Spleen (tissue), 7 donors: ENCODE data around the gene PARK7.

Source experiments
- POLR2AphosphoS5 ChIP-seq, 3 donors: sonication (generic); formaldehyde crosslinking; IDR thresholded peaks; one replicate each; pipeline ENCODE4 v1.5.1; 2017; ENCODE audit warnings: antibody characterized with exemption in 3 of 3
- TF ChIP-seq, protein P1 (sequence below), 11 experiments: fragments of 200-600 bp in 7 of 11; fragments of 450-650 bp in 4 of 11; sonication (generic) in 4 of 11; IDR thresholded peaks in 8 of 11; conservative IDR thresholded peaks in 3 of 11; 1 replicate in 7 of 11; 2 replicates in 4 of 11; pipeline versions ENCODE4 v1.4.0 to v1.8.0; 2016 to 2021; ENCODE audit warnings: antibody characterized with exemption in 11 of 11, inconsistent platforms in 4 of 11, mild to moderate bottlenecking in 1 of 11
- donor health status: DM: no; HTN: no; CAD: no; lungs with moderate emphysema.
- donor health status: DM: no; HTN: no; CAD: no.
- donor health status: DM: no; HTN: no; CAD: no.

DNA sequence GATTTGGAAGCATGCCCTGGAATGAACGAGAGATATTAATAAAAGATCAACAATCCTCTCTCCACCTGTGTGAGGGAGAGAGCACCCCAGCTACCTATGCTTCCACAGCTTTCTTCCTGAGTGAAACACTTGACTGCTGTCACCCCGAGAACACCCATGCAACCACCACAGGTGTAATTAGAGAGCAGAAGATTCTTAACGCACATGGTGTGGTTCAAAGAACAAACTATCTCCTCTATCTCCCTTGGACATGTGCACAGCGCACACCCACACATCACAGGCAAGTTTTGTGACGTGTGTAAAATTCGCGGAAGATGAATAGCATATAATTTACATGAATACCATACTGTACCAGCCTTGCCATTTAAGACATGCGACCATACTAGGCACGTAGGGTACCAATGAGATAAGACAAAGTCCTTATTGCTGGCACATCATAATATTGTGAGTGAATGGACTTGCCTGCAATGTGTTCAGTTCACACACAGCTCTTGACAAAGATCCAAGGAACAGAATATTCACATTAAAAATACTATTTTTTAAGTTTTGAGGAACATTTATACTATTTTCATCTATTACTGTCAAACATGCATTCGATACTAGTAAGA, 53.0 kb downstream of the PARK7 start:
- TF ChIP-seq, protein P1, sequence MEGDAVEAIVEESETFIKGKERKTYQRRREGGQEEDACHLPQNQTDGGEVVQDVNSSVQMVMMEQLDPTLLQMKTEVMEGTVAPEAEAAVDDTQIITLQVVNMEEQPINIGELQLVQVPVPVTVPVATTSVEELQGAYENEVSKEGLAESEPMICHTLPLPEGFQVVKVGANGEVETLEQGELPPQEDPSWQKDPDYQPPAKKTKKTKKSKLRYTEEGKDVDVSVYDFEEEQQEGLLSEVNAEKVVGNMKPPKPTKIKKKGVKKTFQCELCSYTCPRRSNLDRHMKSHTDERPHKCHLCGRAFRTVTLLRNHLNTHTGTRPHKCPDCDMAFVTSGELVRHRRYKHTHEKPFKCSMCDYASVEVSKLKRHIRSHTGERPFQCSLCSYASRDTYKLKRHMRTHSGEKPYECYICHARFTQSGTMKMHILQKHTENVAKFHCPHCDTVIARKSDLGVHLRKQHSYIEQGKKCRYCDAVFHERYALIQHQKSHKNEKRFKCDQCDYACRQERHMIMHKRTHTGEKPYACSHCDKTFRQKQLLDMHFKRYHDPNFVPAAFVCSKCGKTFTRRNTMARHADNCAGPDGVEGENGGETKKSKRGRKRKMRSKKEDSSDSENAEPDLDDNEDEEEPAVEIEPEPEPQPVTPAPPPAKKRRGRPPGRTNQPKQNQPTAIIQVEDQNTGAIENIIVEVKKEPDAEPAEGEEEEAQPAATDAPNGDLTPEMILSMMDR (IDR thresholded peaks at IDR 0.05 in 8 of 11, conservative IDR thresholded peaks at IDR 0.05 in 3 of 11) = no peak
- TF ChIP-seq POLR2AphosphoS5 (IDR thresholded peaks at IDR 0.05) = no peak
